Esophagus squamous epithelium (tissue), 5 donors: Measurements from ENCODE around the gene SLC6A13. TPM values are rescaled to one million over a fixed set of nuclear protein-coding genes. Genes with fewer than 3 reads are reported as not detected.
A peak's percentile ranks its signal among the peaks of the same experiment; 100 is the strongest.

Source experiments
- DNase-seq: peaks from one replicate; lab custom pipeline; 2025; lab: John Stamatoyannopoulos, UW
- H3K27ac ChIP-seq, 4 donors: fragments of 200-600 bp; sonication (generic); one replicate each; pipeline ENCODE4 v1.5.1; 2016 to 2019; ENCODE audit warnings: mild to moderate bottlenecking in 1 of 4
- H3K27me3 ChIP-seq, 4 donors: fragments of 200-600 bp; sonication (generic); 1 replicate in 3 of 4; 2 replicates in 1 of 4; pipeline versions ENCODE4 v1.5.1 to v1.6.0; 2017 to 2021; ENCODE audit warnings: antibody characterized with exemption in 1 of 4
- H3K36me3 ChIP-seq, 3 donors: fragments of 200-600 bp; sonication (generic); one replicate each; pipeline ENCODE4 v1.5.1; 2016 to 2019
- H3K4me1 ChIP-seq, 3 donors: fragments of 200-600 bp; sonication (generic); one replicate each; pipeline ENCODE4 v1.5.1; 2017 to 2019
- H3K4me3 ChIP-seq, 4 donors: fragments of 200-600 bp; sonication (generic); 1 replicate in 3 of 4; 2 replicates in 1 of 4; pipeline ENCODE4 v1.5.1; 2016 to 2019; ENCODE audit warnings: mild to moderate bottlenecking in 2 of 4, moderate library complexity in 1 of 4
- H3K9me3 ChIP-seq, 3 donors: fragments of 200-600 bp; sonication (generic); one replicate each; pipeline ENCODE4 v1.5.1; 2016 to 2019
- CTCF ChIP-seq, 6 experiments: fragments of 450-650 bp in 4 of 6; fragments of 200-600 bp in 2 of 6; sonication (generic) in 2 of 6; IDR thresholded peaks; one replicate each; pipeline ENCODE4 v1.5.1; 2016 to 2019; ENCODE audit warnings: antibody characterized with exemption in 6 of 6, mild to moderate bottlenecking in 4 of 6, moderate library complexity in 4 of 6
- POLR2A ChIP-seq, 4 donors: fragments of 450-650 bp; IDR thresholded peaks; one replicate each; pipeline ENCODE4 v1.6.1; 2017; ENCODE audit warnings: antibody characterized with exemption in 4 of 4, mild to moderate bottlenecking in 4 of 4, moderate library complexity in 3 of 4
- WGBS, 2 donors: methylation state at CpG; one replicate each; pipeline ENCODE4 v1.1.5; 2018; 5-methylcytosine and 5-hydroxymethylcytosine counted together
- intact Hi-C: fragments of 100-400 bp; cut with DNase I; formaldehyde crosslinking; loops from one replicate; pipeline ENCODE4 v1.15.0; 2022
- total RNA-seq, 4 donors: library from RNA; depleted of rRNA; stranded (reverse); fragments of >200 nt; gene quantifications; one replicate each; pipeline ENCODE4 v1.1.0, GENCODE V29; 2016
- donor health status: DM: yes; HTN: yes; CAD: no.

Gene SLC6A13
- total RNA-seq, 4 donors from 2014 or later: not detected

GRCh38 chr12:221736-222135 lies 40.9 kb downstream of the SLC6A13 start:
- H3K27ac ChIP-seq: no peak overlapping the region
- TF ChIP-seq CTCF (IDR thresholded peaks at IDR 0.05): no peak
- TF ChIP-seq POLR2A (IDR thresholded peaks at IDR 0.05): no peak
- H3K4me3 ChIP-seq: no peak overlapping the region
- H3K27me3 ChIP-seq: peaks cover 0 to 53% (median 0%) of the 10 kb centered on the region in 4 donors
- no peaks in the 10 kb centered on the region for H3K36me3 ChIP-seq
- intact Hi-C loops: no loop called here
- no peaks in the 10 kb centered on the region for H3K4me1 ChIP-seq
- WGBS, 2 donors: 62 to 75% methylated on average over 4 to 6 of the region's 6 CpGs
- H3K9me3 ChIP-seq: no peaks in the 10 kb centered on the region
- DNase-seq: no peak

- TF ChIP-seq POLR2A (IDR thresholded peaks at IDR 0.05) (no peak), CTCF (IDR thresholded peaks at IDR 0.05) (no peak)
- peaks cover 0 to 46% (median 0%) of the 10 kb centered on the region in 4 donors for H3K27me3 ChIP-seq
- no peak overlapping the region for H3K4me3 ChIP-seq
- no peaks in the 10 kb centered on the region for H3K9me3 ChIP-seq
- H3K36me3 ChIP-seq: no peaks in the 10 kb centered on the region
- no peak overlapping the region for H3K27ac ChIP-seq
- WGBS, 2 donors: 86 to 91% methylated on average over 11 to 12 of the region's 19 CpGs
- intact Hi-C loops: no loop called here
- no peak for DNase-seq
- no peaks in the 10 kb centered on the region for H3K4me1 ChIP-seq
These were observed 41.6 kb downstream of the SLC6A13 start for GRCh38 chr12:220946-221550.

- no peaks in the 10 kb centered on the region for H3K9me3 ChIP-seq
- H3K4me3 ChIP-seq: no peak overlapping the region
- 33 to 71% methylated on average over 1 to 6 of the region's 6 CpGs for WGBS, 2 donors
- intact Hi-C loops: no loop called here
- peaks cover 0 to 49% (median 0%) of the 10 kb centered on the region in 4 donors for H3K27me3 ChIP-seq
- no peaks in the 10 kb centered on the region for H3K36me3 ChIP-seq
- TF ChIP-seq CTCF (IDR thresholded peaks at IDR 0.05): no peak
- no peak for TF ChIP-seq POLR2A (IDR thresholded peaks at IDR 0.05)
- no peak overlapping the region for H3K27ac ChIP-seq
- DNase-seq: no peak
- no peaks in the 10 kb centered on the region for H3K4me1 ChIP-seq
These were observed 42.1 kb downstream of the SLC6A13 start for GRCh38 chr12:220491-220890.

- Histone ChIP-seq H3K4me3 (no peak overlapping the region), H3K36me3 (no peaks in the 10 kb centered on the region), H3K27me3 (peaks cover 0 to 55% (median 0%) of the 10 kb centered on the region in 4 donors), H3K9me3 (no peaks in the 10 kb centered on the region), H3K4me1 (no peaks in the 10 kb centered on the region), H3K27ac (no peak overlapping the region)
- TF ChIP-seq CTCF (IDR thresholded peaks at IDR 0.05) (peak in 5 of 6 experiments; percentile 37 to 74 (median 46)), POLR2A (IDR thresholded peaks at IDR 0.05) (no peak)
- WGBS, 2 donors: 34 to 43% methylated on average over 3 of the region's 17 CpGs
- intact Hi-C loops: no loop called here
- DNase-seq: no peak
These were observed 42.7 kb downstream of the SLC6A13 start for GRCh38 chr12:219891-220352.

GRCh38 chr12:218728-219590 lies 43.7 kb downstream of the SLC6A13 start:
- DNase-seq: no peak
- no peaks in the 10 kb centered on the region for H3K9me3 ChIP-seq
- no peak overlapping the region for H3K4me3 ChIP-seq
- TF ChIP-seq POLR2A (IDR thresholded peaks at IDR 0.05): no peak
- TF ChIP-seq CTCF (IDR thresholded peaks at IDR 0.05): no peak
- H3K4me1 ChIP-seq: no peaks in the 10 kb centered on the region
- H3K27me3 ChIP-seq: peaks cover 0 to 64% (median 0%) of the 10 kb centered on the region in 4 donors
- 69 to 72% methylated on average over 26 of the region's 30 CpGs for WGBS, 2 donors
- intact Hi-C loops: no loop called here
- no peaks in the 10 kb centered on the region for H3K36me3 ChIP-seq
- H3K27ac ChIP-seq: no peak overlapping the region
